ENCODE measurements around the gene NCKAP1. TPM values are rescaled to one million over a fixed set of nuclear protein-coding genes. Genes with fewer than 3 reads are reported as not detected.
A peak's percentile ranks its signal among the peaks of the same experiment; 100 is the strongest.

The NCKAP1 gene
- total and polyA plus RNA-seq, 10 of the 15 experiments (the other 5 are each of a cell fraction or from before 2014, with no cell fraction given) = 0.11 to 1.5 (median 0.52) TPM

GRCh38 chr2:183035954-183036669 is 2.1 kb downstream of the NCKAP1 start (continued):
- TF ChIP-seq ZBTB4 (CRISPR knock-in tag; IDR thresholded peaks at IDR 0.05) = no peak
- no peak for TF ChIP-seq YY1 (IDR thresholded peaks at IDR 0.05; ENCODE audit: low read depth, low read length)
- no peak for TF ChIP-seq KLF5 (IDR thresholded peaks at IDR 0.05; ENCODE audit: partially characterized antibody)
- no peak for TF ChIP-seq POLR2A (IDR thresholded peaks at IDR 0.05; ENCODE audit: low read depth, low read length)
- no peak for TF ChIP-seq FOS (IDR thresholded peaks at IDR 0.05; ENCODE audit: borderline replicate concordance, extremely low read depth, insufficient read length)
- TF ChIP-seq MYC (IDR thresholded peaks at IDR 0.05; ENCODE audit: insufficient read depth, insufficient read length, insufficient replicate concordance, low read length, severe bottlenecking) = no peak
- TF ChIP-seq, protein P1, sequence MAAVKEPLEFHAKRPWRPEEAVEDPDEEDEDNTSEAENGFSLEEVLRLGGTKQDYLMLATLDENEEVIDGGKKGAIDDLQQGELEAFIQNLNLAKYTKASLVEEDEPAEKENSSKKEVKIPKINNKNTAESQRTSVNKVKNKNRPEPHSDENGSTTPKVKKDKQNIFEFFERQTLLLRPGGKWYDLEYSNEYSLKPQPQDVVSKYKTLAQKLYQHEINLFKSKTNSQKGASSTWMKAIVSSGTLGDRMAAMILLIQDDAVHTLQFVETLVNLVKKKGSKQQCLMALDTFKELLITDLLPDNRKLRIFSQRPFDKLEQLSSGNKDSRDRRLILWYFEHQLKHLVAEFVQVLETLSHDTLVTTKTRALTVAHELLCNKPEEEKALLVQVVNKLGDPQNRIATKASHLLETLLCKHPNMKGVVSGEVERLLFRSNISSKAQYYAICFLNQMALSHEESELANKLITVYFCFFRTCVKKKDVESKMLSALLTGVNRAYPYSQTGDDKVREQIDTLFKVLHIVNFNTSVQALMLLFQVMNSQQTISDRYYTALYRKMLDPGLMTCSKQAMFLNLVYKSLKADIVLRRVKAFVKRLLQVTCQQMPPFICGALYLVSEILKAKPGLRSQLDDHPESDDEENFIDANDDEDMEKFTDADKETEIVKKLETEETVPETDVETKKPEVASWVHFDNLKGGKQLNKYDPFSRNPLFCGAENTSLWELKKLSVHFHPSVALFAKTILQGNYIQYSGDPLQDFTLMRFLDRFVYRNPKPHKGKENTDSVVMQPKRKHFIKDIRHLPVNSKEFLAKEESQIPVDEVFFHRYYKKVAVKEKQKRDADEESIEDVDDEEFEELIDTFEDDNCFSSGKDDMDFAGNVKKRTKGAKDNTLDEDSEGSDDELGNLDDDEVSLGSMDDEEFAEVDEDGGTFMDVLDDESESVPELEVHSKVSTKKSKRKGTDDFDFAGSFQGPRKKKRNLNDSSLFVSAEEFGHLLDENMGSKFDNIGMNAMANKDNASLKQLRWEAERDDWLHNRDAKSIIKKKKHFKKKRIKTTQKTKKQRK (IDR thresholded peaks at IDR 0.05; ENCODE audit: low read depth, low read length) = no peak
- TF ChIP-seq PAX5 (IDR thresholded peaks at IDR 0.05; ENCODE audit: borderline replicate concordance, low read depth, low read length) = 0 out of 2 replicates have a peak, but pooled peaks have one; percentile 28
- TF ChIP-seq CHD2 (IDR thresholded peaks at IDR 0.05; ENCODE audit: borderline replicate concordance, low read depth, low read length) = no peak
- no peak for TF ChIP-seq BCL3 (IDR thresholded peaks at IDR 0.05; ENCODE audit: borderline replicate concordance, insufficient read depth, low read depth, low read length, poor library complexity, severe bottlenecking)
- TF ChIP-seq MTA2 (IDR thresholded peaks at IDR 0.05; ENCODE audit: low read depth) = peak; percentile 90
- TF ChIP-seq SKIL (IDR thresholded peaks at IDR 0.05; ENCODE audit: low read depth, poor library complexity, severe bottlenecking) = peak; percentile 98
- TF ChIP-seq CBX3 (IDR thresholded peaks at IDR 0.05; ENCODE audit: borderline replicate concordance, low read depth) = no peak
- TF ChIP-seq NRF1 (conservative IDR thresholded peaks at IDR 0.05; ENCODE audit: low read depth, low read length) = no peak
- TF ChIP-seq TBL1XR1 (IDR thresholded peaks at IDR 0.05; ENCODE audit: low read depth, low read length) = peak; percentile 72; the same call in 1 of the 2 replicates
- no peak for TF ChIP-seq PKNOX1 (IDR thresholded peaks at IDR 0.05)
